GM21619 (cell line): ENCODE data around the gene BRD9.
"Not testable (repeated sequence)": the region's sequence is repeated elsewhere in the genome, so short reads cannot be mapped to it uniquely, and the experiment has no call there.

ENCODE experiments used
- ATAC-seq: cut with Tn5 transposase; IDR thresholded peaks from one replicate; pipeline ENCODE4 v1.9.1; 2021; ENCODE audit not compliant: unreplicated experiment

BRD9 gene

GRCh38 chr5:860506-861150 lies 32.0 kb downstream of the BRD9 start:
- no peak for ATAC-seq

GRCh38 chr5:859798-860296 lies 32.8 kb downstream of the BRD9 start:
- ATAC-seq = no peak

DNA sequence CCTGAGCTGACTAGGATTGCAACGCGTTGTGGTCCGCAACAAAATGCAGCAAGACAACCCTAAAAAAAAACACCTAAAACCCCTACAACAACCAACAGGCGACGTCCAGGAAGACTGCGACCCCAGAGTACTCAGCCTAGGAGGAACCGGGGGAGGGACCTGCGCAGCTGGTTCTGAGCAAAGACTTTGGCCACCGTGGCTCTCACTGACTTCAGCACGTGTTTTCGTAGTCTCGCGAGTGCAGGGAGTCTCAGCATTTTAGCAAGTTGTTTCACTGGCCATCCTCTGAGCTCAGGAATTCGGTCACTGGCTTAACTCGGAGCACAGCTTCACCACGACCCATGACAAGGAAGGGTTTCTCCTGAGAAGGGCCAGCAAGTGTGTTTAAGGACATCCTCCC lies 33.2 kb downstream of the BRD9 start:
- ATAC-seq = no peak

GRCh38 chr5:858726-859125 lies 33.9 kb downstream of the BRD9 start:
- ATAC-seq = no peak

- ATAC-seq = no peak
Observed at GRCh38 chr5:856531-857425, 35.8 kb downstream of the BRD9 start.

- ATAC-seq = no peak
Observed at GRCh38 chr5:855771-856530, 36.6 kb downstream of the BRD9 start.

DNA sequence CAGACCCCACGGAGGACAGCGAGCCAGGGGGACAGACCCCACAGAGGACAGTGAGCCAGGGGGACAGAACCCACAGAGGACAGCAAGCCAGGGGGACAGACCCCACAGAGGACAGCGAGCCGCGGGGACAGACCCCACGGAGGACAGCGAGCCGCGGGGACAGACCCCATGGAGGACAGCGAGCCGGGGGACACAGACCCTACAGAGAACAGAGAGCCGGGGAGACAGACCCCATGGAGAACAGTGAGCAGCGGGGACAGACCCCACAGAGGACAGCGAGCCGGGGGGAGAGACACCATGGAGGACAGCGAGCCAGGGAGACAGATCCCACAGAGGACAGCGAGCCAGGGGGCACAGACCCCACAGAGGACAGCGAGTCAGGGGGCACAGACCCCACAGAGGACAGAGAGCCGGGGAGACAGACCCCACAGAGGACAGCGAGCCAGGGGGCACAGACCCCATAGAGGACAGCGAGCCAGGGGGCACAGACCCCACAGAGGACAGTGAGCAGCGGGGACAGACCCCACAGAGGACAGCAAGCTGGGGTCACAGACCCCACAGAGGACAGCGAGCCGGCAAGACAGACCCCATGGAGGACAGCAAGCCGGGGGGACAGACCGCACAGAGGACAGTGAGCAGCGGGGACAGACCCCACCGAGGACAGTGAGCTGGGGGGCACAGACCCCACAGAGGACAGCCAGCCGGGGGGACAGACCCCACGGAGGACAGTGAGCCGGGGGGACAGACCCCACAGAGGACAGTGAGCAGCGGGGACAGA lies 37.4 kb downstream of the BRD9 start:
- no peak for ATAC-seq

DNA sequence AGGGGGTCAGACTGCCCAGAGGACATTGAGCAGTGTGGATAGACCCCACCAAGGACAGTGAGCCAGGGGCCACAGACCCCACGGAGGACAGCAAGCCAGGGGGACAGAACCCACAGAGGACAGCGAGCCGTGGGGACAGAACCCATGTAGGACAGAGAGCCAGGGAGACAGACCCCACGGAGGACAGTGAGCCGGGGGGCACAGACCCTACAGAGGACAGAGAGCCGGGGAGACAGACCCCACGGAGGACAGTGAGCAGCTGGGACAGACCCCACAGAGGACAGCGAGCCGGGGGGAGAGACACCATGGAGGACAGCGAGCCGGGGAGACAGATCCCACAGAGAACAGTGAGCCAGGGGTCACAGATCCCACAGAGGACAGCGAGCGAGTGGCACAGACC lies 38.4 kb downstream of the BRD9 start:
- ATAC-seq = no peak

DNA sequence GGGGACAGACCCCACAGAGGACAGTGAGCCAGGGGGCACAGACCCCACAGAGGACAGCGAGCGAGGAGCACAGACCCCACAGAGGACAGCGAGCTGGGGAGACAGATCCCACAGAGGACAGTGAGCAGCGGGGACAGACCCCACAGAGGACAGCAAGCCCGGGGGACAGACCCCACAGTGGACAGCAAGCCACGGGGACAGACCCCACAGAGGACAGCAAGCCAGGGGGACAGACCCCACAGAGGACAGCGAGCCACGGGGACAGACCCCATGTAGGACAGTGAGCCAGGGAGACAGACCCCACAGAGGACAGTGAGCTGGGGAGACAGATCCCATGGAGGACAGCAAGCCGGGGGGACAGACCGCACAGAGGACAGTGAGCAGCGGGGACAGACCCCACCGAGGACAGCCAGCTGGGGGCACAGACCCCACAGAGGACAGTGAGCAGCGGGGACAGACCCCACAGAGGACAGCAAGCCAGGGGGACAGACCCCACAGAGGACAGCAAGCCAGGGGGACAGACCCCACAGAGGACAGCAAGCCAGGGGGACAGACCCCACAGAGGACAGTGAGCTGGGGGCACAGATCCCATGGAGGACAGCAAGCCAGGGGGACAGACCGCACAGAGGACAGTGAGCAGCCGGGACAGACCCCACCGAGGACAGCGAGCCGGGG lies 39.0 kb downstream of the BRD9 start:
- not testable (repeated sequence) for ATAC-seq

DNA sequence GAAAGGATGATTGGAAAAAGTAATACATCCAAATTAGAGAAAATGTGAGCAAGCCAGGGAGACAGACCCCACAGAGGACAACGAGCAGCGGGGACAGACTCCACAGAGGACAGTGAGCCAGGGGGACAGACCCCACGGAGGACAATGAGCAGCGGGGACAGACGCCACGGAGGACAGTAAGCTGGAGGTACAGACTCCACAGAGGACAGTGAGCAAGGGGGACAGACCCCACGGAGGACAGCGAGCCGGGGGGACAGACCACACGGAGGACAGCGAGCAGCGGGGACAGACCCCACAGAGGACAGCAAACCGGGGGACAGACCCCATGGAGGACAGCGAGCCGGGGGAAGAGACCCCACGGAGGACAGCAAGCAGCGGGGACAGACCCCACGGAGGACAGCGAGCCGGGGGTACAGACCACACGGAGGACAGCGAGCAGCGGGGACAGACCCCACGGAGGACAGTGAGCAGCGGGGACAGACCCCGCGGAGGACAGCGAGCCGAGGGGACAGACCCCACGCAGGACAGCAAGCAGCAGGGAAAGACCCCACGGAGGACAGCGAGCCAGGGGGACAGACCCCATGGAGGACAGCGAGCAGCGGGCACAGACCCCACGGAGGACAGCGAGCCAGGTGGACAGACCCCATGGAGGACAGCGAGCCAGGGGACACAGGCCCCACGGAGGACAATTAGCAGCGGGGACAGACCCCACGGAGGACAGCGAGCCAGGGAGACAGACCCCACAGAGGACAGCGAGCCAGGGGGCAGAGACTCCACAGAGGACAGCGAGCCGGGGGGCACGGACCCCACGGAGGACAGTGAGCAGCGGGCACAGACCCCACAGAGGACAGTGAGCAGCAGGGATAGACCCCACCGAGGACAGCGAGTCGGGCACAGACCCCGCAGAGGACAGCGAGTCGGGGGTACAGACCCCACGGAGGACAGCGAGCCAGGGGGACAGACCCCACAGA lies 39.9 kb downstream of the BRD9 start:
- no peak for ATAC-seq

- ATAC-seq = no peak
Observed at GRCh38 chr5:852018-852417, 40.6 kb downstream of the BRD9 start.

DNA sequence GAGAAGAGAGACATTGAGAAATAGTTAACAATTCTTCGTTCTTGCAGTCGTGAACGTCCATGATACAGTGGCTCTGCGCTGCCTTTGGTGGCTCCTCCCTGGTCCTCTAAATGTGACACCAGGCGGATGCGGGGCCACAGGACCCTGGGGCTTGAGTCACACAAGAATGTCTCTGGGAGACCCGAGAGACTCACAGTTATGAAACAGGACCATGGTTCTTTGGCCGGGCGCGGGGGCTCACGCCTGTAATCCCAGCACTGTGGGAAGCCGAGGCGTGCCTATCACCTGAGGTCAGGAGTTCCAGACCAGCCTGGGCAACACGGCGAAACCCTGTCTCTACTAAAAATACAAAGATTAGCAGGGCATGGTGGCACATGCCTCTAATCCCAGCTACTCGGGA lies 41.0 kb downstream of the BRD9 start:
- ATAC-seq = no peak

- ATAC-seq = no peak
Observed at GRCh38 chr5:851076-851475, 41.5 kb downstream of the BRD9 start.

GRCh38 chr5:850511-851006 lies 42.0 kb downstream of the BRD9 start, which contains the start of gene ZDHHC11:
Gene ZDHHC11 (minus strand): TSS chr5:850986. CDS start chr5:850602, 384 bp downstream.
- no peak for ATAC-seq

GRCh38 chr5:849651-850301 lies 42.8 kb downstream of the BRD9 start:
- ATAC-seq = no peak

GRCh38 chr5:848671-849111 lies 43.9 kb downstream of the BRD9 start:
- no peak for ATAC-seq

GRCh38 chr5:847736-848135 lies 44.9 kb downstream of the BRD9 start:
- ATAC-seq = not testable (repeated sequence)

DNA sequence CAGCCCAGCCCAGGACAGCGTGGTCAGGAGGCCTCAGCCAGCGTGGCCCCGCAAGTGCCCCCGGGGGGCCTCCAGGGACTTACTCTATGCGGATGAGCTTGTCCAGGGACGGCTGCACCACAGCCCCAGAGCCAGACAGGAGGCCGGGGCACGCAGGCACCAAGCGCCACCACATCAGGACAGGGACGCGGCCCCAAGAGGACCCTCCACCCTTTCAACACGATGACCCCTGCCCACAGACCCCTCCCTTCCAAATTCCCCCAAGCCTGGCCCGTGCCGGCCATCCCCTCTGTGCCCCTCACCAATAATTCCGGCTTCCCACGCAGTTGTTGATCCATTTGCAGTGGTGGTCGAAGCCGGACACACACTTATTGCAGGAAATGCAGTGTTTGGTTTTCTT lies 45.4 kb downstream of the BRD9 start:
- ATAC-seq = not testable (repeated sequence)
